Transverse colon (tissue), 4 donors: Measurements from ENCODE around the gene TCEA3. TPM values are rescaled to one million over a fixed set of nuclear protein-coding genes. Genes with fewer than 3 reads are reported as not detected.

Experiments used
- DNase-seq: peaks from one replicate; pipeline ENCODE4 v3.0.0-alpha.2; 2019
- H3K27ac ChIP-seq, 4 donors: fragments of 200-600 bp; sonication (generic); 2 replicates each; pipeline ENCODE4 v1.5.1; 2016 to 2018; ENCODE audit warnings: inconsistent platforms in 4 of 4
- H3K27me3 ChIP-seq: fragments of 200-600 bp; sonication (generic); 2 replicates; pipeline ENCODE4 v1.5.1; 2017; ENCODE audit warnings: inconsistent platforms
- H3K36me3 ChIP-seq, 4 donors: fragments of 200-600 bp; sonication (generic); 2 replicates each; pipeline ENCODE4 v1.5.1; 2017 to 2019; ENCODE audit warnings: inconsistent platforms in 4 of 4
- H3K4me1 ChIP-seq, 4 donors: fragments of 200-600 bp; sonication (generic); 2 replicates each; pipeline ENCODE4 v1.5.1; 2017 to 2020; ENCODE audit warnings: inconsistent platforms in 4 of 4
- H3K4me3 ChIP-seq, 4 donors: fragments of 200-600 bp; sonication (generic); 1 replicate in 1 of 4; 2 replicates in 3 of 4; pipeline versions ENCODE4 v1.5.1 to v1.6.1; 2017 to 2019; ENCODE audit warnings: inconsistent platforms in 4 of 4
- H3K9me3 ChIP-seq, 2 donors: fragments of 200-600 bp; sonication (generic); 2 replicates each; pipeline ENCODE4 v1.5.1; 2017 to 2019; ENCODE audit warnings: inconsistent platforms in 2 of 2
- CTCF ChIP-seq, 5 experiments: fragments of 200-600 bp in 3 of 5; fragments of 450-650 bp in 2 of 5; sonication (generic) in 3 of 5; IDR thresholded peaks; 1 replicate in 2 of 5; 2 replicates in 3 of 5; pipeline ENCODE4 v1.5.1; 2016 to 2017; ENCODE audit warnings: antibody characterized with exemption in 5 of 5, inconsistent platforms in 3 of 5, mild to moderate bottlenecking in 2 of 5, moderate library complexity in 1 of 5
- EP300 ChIP-seq: sonication (generic); formaldehyde crosslinking; IDR thresholded peaks from one replicate; pipeline ENCODE4 v1.6.1; 2017; ENCODE audit warnings: antibody characterized with exemption, low read depth
- POLR2A ChIP-seq: fragments of 450-650 bp; IDR thresholded peaks from one replicate; pipeline ENCODE4 v1.6.1; 2016; ENCODE audit warnings: antibody characterized with exemption, mild to moderate bottlenecking, moderate library complexity
- POLR2AphosphoS5 ChIP-seq, 3 donors: sonication (generic); formaldehyde crosslinking; IDR thresholded peaks; one replicate each; pipeline ENCODE4 v1.6.1; 2016; ENCODE audit warnings: antibody characterized with exemption in 3 of 3
- WGBS, 2 donors: methylation state at CpG; one replicate each; pipeline ENCODE4 v1.1.5; 2018; ENCODE audit warnings: low coverage in 1 of 2; 5-methylcytosine and 5-hydroxymethylcytosine counted together
- in situ Hi-C, 4 donors: fragments of 200-750 bp; cut with MboI; loops; one replicate each; pipeline versions ENCODE4 v1.15.0 to v1.15.1; 2017; ENCODE audit warnings: low sequenced_read_pairs in 3 of 4, low pct_ligation_motif_present in 1 of 4, low pct_unique_long_range_greater_than_20kb in 1 of 4
- intact Hi-C: fragments of 100-400 bp; cut with DNase I; formaldehyde crosslinking; loops from one replicate; pipeline ENCODE4 v1.15.1; 2023; ENCODE audit warnings: low total_unique reads
- total RNA-seq, 4 donors: library from RNA; depleted of rRNA; stranded (reverse); fragments of >200 nt; gene quantifications; one replicate each; pipeline ENCODE4 v1.1.0, GENCODE V29; 2016

Gene TCEA3
- total RNA-seq, 4 donors from 2014 or later = 137 to 761 (median 198) TPM

GRCh38 chr1:23368562-23369334 lies 55.8 kb downstream of the TCEA3 start:
- in situ Hi-C loops (no loop called here), intact Hi-C loops (no loop called here)
- TF ChIP-seq CTCF (IDR thresholded peaks at IDR 0.05) (peak in 1 of 5 experiments; percentile 26), POLR2AphosphoS5 (IDR thresholded peaks at IDR 0.05) (peak; percentile 92 to 96 (median 93)), POLR2A (peak; percentile 91), EP300 (no peak)
- H3K9me3 ChIP-seq = peaks cover 5 to 14% of the 10 kb centered on the region in 2 donors
- WGBS, 2 donors = 0% methylated on average over 18 of the region's 61 CpGs; no CpG with 5 or more reads in 1 of the 2 donors
- peak overlapping the region; percentile 72 to 97 (median 84) for H3K4me3 ChIP-seq
- peak; percentile 92 for DNase-seq
- H3K36me3 ChIP-seq = peaks cover 0 to 28% (median 6%) of the 10 kb centered on the region in 4 donors
- H3K4me1 ChIP-seq = peaks cover 16 to 39% (median 37%) of the 10 kb centered on the region in 4 donors
- H3K27ac ChIP-seq = peak overlapping the region; percentile 94 to 100 (median 98)
- no peaks in the 10 kb centered on the region for H3K27me3 ChIP-seq

- H3K4me1 ChIP-seq = peaks cover 16 to 39% (median 37%) of the 10 kb centered on the region in 4 donors
- in situ Hi-C loops (no loop called here), intact Hi-C loops (no loop called here)
- peaks cover 1 to 36% (median 11%) of the 10 kb centered on the region in 4 donors for H3K36me3 ChIP-seq
- H3K27me3 ChIP-seq = no peaks in the 10 kb centered on the region
- H3K27ac ChIP-seq = peak overlapping the region; percentile 94 to 100 (median 98)
- TF ChIP-seq CTCF (IDR thresholded peaks at IDR 0.05) = no peak
- TF ChIP-seq POLR2AphosphoS5 (IDR thresholded peaks at IDR 0.05) = peak; percentile 92 to 94 (median 92)
- TF ChIP-seq POLR2A = peak; percentile 89
- WGBS, 2 donors = 2% methylated on average over 35 of the region's 41 CpGs; no CpG with 5 or more reads in 1 of the 2 donors
- H3K4me3 ChIP-seq = peak overlapping the region; percentile 72 to 97 (median 84)
- DNase-seq = peak; percentile 99
- H3K9me3 ChIP-seq = peaks cover 12 to 22% of the 10 kb centered on the region in 2 donors
Measured at GRCh38 chr1:23367791-23368561, 56.6 kb downstream of the TCEA3 start.

GRCh38 chr1:23367451-23367790 lies 57.1 kb downstream of the TCEA3 start:
- peak overlapping the region; percentile 94 to 100 (median 98) for H3K27ac ChIP-seq
- 58% methylated on average over 9 of the region's 9 CpGs; no CpG with 5 or more reads in 1 of the 2 donors for whole genome bisulfite sequencing, 2 donors
- no peak for TF ChIP-seq POLR2A
- TF ChIP-seq CTCF (IDR thresholded peaks at IDR 0.05) = no peak
- TF ChIP-seq POLR2AphosphoS5 (IDR thresholded peaks at IDR 0.05) = no peak
- TF ChIP-seq EP300 = no peak
- in situ Hi-C loops (no loop called here), intact Hi-C loops (no loop called here)
- no peaks in the 10 kb centered on the region for H3K27me3 ChIP-seq
- peak overlapping the region; percentile 55 to 97 (median 81) for H3K4me3 ChIP-seq
- peaks cover 5 to 41% (median 17%) of the 10 kb centered on the region in 4 donors for H3K36me3 ChIP-seq
- DNase-seq = no peak
- H3K9me3 ChIP-seq = peaks cover 18 to 28% of the 10 kb centered on the region in 2 donors
- H3K4me1 ChIP-seq = peaks cover 16 to 39% (median 37%) of the 10 kb centered on the region in 4 donors

GRCh38 chr1:23366598-23366997 lies 58.0 kb downstream of the TCEA3 start:
- in situ Hi-C loops (no loop called here), intact Hi-C loops (no loop called here)
- WGBS, 2 donors = 81 to 88% methylated on average over 1 to 5 of the region's 5 CpGs
- Histone ChIP-seq H3K36me3 (peaks cover 9 to 49% (median 21%) of the 10 kb centered on the region in 4 donors), H3K4me1 (peaks cover 16 to 39% (median 36%) of the 10 kb centered on the region in 4 donors), H3K27ac (no peak overlapping the region), H3K9me3 (peaks cover 26 to 36% of the 10 kb centered on the region in 2 donors), H3K4me3 (no peak overlapping the region), H3K27me3 (no peaks in the 10 kb centered on the region)
- TF ChIP-seq POLR2AphosphoS5 (IDR thresholded peaks at IDR 0.05) = no peak
- TF ChIP-seq CTCF (IDR thresholded peaks at IDR 0.05) = no peak
- TF ChIP-seq POLR2A = no peak
- no peak for TF ChIP-seq EP300
- no peak for DNase-seq
